ENCODE measurements around the gene OLFM3.

Gene OLFM3

DNA sequence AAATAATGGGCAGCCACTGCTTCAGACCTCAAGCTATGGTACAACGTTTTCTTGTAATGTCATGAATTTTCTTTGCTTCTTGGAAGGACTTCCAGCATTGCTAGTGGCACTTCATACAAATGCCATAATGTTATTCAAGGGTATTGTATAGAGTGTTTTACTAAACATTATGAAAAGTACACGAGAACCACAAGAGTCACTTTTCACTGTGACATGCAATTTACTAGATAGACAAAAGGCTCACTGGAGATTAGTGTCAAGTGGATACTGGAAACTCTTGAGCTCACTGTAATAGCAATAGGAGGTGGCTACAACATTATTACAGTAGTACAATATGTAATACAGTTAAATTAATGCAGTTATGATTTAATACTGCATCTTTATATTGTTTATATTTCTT, 5.3 kb upstream of the OLFM3 start:
- H3K9me3 ChIP-seq (ENCODE audit: severe bottlenecking) = peaks cover 2% of the 10 kb centered on the region
- ATAC-seq (ENCODE audit: low read depth) (no peak), DNase-seq (ENCODE audit: low spot score) (no peak)
- no peak overlapping the region for H3K4me3 ChIP-seq (ENCODE audit: severe bottlenecking)
- no peaks in the 10 kb centered on the region for H3K36me3 ChIP-seq (ENCODE audit: low read depth)
- TF ChIP-seq, protein P1, sequence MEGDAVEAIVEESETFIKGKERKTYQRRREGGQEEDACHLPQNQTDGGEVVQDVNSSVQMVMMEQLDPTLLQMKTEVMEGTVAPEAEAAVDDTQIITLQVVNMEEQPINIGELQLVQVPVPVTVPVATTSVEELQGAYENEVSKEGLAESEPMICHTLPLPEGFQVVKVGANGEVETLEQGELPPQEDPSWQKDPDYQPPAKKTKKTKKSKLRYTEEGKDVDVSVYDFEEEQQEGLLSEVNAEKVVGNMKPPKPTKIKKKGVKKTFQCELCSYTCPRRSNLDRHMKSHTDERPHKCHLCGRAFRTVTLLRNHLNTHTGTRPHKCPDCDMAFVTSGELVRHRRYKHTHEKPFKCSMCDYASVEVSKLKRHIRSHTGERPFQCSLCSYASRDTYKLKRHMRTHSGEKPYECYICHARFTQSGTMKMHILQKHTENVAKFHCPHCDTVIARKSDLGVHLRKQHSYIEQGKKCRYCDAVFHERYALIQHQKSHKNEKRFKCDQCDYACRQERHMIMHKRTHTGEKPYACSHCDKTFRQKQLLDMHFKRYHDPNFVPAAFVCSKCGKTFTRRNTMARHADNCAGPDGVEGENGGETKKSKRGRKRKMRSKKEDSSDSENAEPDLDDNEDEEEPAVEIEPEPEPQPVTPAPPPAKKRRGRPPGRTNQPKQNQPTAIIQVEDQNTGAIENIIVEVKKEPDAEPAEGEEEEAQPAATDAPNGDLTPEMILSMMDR (IDR thresholded peaks at IDR 0.05; ENCODE audit: poor library complexity, severe bottlenecking) = no peak
- H3K27ac ChIP-seq (ENCODE audit: poor library complexity, severe bottlenecking) = no peak overlapping the region
- H3K4me1 ChIP-seq (ENCODE audit: insufficient read depth, poor library complexity, severe bottlenecking) = no peaks in the 10 kb centered on the region
- peaks cover 8% of the 10 kb centered on the region for H3K27me3 ChIP-seq (ENCODE audit: insufficient read depth, poor library complexity, severe bottlenecking)

DNA sequence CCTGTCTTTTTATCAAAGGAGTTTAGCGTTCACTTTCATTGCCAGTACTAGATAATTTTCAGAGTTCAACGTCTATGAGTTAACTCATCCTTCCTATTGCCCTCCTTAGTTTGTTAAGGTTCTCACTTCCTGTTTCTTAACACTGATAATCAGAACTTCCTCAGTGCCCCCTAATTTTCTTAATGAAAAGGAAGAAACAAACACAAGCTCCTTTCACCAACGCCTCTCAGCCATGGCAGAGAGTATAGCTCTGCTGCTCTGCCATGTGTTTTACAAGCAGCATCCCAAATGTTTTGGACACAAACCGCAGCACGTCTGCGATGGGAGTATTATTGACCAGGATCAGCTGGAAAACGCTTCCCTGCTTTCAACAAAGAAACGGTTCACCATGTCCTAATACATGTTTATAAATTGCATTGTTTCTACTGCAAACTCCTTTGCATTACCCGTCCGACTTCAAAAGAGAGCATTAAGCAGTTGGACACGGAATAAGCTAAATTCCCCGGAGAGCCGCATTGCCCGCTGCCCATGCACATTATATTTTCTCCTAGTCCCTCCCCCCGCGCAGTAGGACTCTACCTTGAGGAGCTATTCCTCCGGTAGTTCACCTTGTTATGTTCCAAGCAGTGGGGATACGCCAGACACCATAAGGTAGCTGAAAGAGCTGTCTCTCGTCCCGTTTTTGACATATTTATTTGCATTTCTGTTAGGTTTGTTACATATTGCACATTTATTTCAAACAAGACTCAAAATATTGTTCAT, 561 bp downstream of the OLFM3 start:
- no peak overlapping the region for H3K4me3 ChIP-seq (ENCODE audit: severe bottlenecking)
- ATAC-seq (ENCODE audit: low read depth) (no peak), DNase-seq (ENCODE audit: low spot score) (no peak)
- H3K9me3 ChIP-seq (ENCODE audit: severe bottlenecking) = peaks cover 2% of the 10 kb centered on the region
- peaks cover 29% of the 10 kb centered on the region for H3K27me3 ChIP-seq (ENCODE audit: insufficient read depth, poor library complexity, severe bottlenecking)
- TF ChIP-seq, protein P1 (IDR thresholded peaks at IDR 0.05; ENCODE audit: poor library complexity, severe bottlenecking) = no peak
- H3K4me1 ChIP-seq (ENCODE audit: insufficient read depth, poor library complexity, severe bottlenecking) = no peaks in the 10 kb centered on the region
- no peaks in the 10 kb centered on the region for H3K36me3 ChIP-seq (ENCODE audit: low read depth)
- H3K27ac ChIP-seq (ENCODE audit: poor library complexity, severe bottlenecking) = no peak overlapping the region

DNA sequence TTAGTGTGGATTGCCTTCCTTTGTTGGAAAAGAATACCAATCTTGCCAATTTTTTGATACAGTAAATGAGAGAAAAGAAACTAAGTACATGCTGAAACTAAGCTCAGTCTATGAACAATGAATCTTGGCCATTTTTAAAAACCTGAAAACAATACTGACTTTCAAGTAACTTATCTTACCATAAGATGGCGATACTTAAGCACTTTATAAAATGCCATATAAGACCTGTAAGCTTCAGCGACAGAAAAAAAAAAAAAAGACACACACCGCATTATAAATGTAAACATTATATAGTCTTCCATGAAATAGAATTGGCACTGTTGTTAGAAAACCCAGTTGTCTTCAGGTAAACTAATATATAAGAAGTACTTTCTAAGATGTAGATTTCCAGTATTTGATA, 3.0 kb downstream of the OLFM3 start:
- DNase-seq (ENCODE audit: low spot score) (no peak), ATAC-seq (ENCODE audit: low read depth) (no peak)
- Histone ChIP-seq H3K9me3 (ENCODE audit: severe bottlenecking) (no peaks in the 10 kb centered on the region), H3K4me3 (ENCODE audit: severe bottlenecking) (no peak overlapping the region), H3K27ac (ENCODE audit: poor library complexity, severe bottlenecking) (no peak overlapping the region), H3K36me3 (ENCODE audit: low read depth) (no peaks in the 10 kb centered on the region), H3K27me3 (ENCODE audit: insufficient read depth, poor library complexity, severe bottlenecking) (peaks cover 27% of the 10 kb centered on the region), H3K4me1 (ENCODE audit: insufficient read depth, poor library complexity, severe bottlenecking) (no peaks in the 10 kb centered on the region)
- TF ChIP-seq, protein P1 (IDR thresholded peaks at IDR 0.05; ENCODE audit: poor library complexity, severe bottlenecking) = peak; percentile 22

DNA sequence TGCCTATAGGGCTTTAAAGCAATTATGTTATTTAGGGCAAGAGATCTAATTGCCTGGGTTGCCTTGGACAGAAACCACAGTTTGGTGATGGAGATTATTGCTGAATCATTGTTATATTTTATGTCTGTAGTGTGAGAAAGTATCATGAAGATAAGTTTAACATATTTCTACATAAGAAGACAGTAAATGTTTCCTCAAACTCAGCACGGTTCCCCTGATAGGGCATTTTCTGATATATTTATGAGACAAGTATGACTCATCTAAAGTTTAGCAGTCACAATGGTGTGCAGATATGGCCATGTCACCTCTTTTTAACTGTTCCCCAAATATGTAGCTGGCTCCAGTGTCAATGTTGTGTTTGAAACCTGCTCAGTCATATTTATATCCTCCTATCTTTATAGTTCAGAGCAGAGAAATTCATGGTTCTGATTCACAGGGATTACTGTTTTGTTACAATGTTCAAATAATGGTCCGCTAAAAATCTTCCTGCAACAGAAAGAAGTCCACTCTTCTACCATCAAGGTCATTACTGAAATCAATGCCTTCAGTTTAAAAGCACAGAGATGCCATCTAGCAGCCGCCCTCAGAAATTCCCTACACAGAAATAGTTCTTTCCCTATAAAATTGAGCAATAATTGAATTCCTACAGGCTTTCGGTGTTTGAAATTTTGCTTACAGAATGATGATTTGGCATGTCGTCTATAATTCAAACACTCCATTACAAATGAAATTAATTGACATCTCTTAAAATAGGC, 3.7 kb downstream of the OLFM3 start:
- ATAC-seq (ENCODE audit: low read depth) = no peak
- H3K4me1 ChIP-seq (ENCODE audit: insufficient read depth, poor library complexity, severe bottlenecking) = no peaks in the 10 kb centered on the region
- TF ChIP-seq, protein P1 (IDR thresholded peaks at IDR 0.05; ENCODE audit: poor library complexity, severe bottlenecking) = no peak

More for the DNA sequence above, 3.7 kb downstream of the OLFM3 start:
- no peak overlapping the region for H3K27ac ChIP-seq (ENCODE audit: poor library complexity, severe bottlenecking)
- no peaks in the 10 kb centered on the region for H3K36me3 ChIP-seq (ENCODE audit: low read depth)
- no peak for DNase-seq (ENCODE audit: low spot score)
- peaks cover 27% of the 10 kb centered on the region for H3K27me3 ChIP-seq (ENCODE audit: insufficient read depth, poor library complexity, severe bottlenecking)
- no peak overlapping the region for H3K4me3 ChIP-seq (ENCODE audit: severe bottlenecking)
- H3K9me3 ChIP-seq (ENCODE audit: severe bottlenecking) = no peaks in the 10 kb centered on the region
